ENCODE results near the gene SLC12A4. TPM values are rescaled to one million over a fixed set of nuclear protein-coding genes. Genes with fewer than 3 reads are reported as not detected.

SLC12A4 gene
- total RNA-seq, 4 donors from 2014 or later = 18.1 to 46.4 (median 25.4) TPM

GRCh38 chr16:67936880-67937605, 31.4 kb downstream of the SLC12A4 start:
- peak overlapping the region; percentile 71 to 86 (median 74) for H3K4me3 ChIP-seq
- H3K4me1 ChIP-seq = peaks cover 22 to 25% (median 23%) of the 10 kb centered on the region in 4 donors
- no peaks in the 10 kb centered on the region for H3K9me3 ChIP-seq
- in situ Hi-C loops (cut with MboI; ENCODE audit: low pct_ligation_motif_present in 1 of 4, low pct_unique_long_range_greater_than_20kb in 1 of 4, low sequenced_read_pairs in 3 of 4) (no loop called here), intact Hi-C loops (cut with DNase I; ENCODE audit: low total_unique reads) (no loop called here)
- no peaks in the 10 kb centered on the region for H3K27me3 ChIP-seq
- TF ChIP-seq POLR2AphosphoS5 (IDR thresholded peaks at IDR 0.05) (no peak), CTCF (IDR thresholded peaks at IDR 0.05) (no peak), POLR2A (IDR thresholded peaks at IDR 0.05) (no peak), EP300 (IDR thresholded peaks at IDR 0.05; ENCODE audit: low read depth) (no peak)
- peak overlapping the region; percentile 90 to 97 (median 96) for H3K27ac ChIP-seq
- no peaks in the 10 kb centered on the region for H3K36me3 ChIP-seq
- 0 to 50% methylated on average over 3 to 6 of the region's 6 CpGs for WGBS, 2 donors (ENCODE audit: low coverage in 1 of 2)
- peak; percentile 83 for DNase-seq

DNA sequence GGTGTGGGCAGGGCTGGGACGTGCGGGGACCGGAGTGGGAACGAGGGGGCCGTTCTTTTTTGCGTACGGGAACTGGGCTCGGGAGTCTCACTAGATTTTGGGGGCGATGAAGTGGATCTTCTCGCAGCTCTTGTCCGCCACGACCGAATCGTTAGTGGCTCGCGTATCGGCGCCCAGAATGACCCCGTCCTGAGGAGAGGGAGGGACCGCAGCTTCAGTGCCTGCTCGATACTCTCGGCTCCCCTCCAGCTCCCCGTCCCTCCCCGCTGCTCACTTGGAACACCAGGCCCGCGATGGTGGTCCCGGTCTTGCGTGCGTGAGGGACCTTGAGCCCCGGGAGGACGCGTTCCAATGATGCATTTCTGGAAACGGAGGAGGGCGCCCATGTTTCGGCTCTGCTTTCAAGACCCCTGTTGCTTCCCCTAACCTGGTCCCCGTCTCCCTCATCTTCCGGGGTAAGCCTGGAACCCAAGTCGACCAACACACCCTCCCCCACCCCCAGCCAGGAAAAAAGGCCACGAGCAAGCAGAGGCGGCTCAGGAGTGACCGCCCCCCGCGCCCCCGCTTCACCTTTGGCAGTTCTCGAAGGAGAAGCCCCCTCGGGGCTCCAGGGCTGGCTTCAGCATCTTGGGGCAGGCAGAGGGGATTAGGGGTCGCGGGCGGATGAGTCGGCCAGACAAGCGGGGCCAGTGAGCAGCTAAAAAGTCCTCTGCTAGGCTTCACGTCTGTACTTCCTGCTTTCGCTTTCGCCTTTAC, 32.1 kb downstream of the SLC12A4 start, which contains the start of gene PSMB10:
PSMB10 (minus strand) TSS at position 727 of the 756 bp plus-strand sequence; CDS start at position 626, 101 bp downstream.
- Histone ChIP-seq H3K4me1 (peaks cover 22 to 25% (median 23%) of the 10 kb centered on the region in 4 donors), H3K27me3 (no peaks in the 10 kb centered on the region), H3K4me3 (peak within 1 kb of the TSS; percentile 71 to 86 (median 74)), H3K9me3 (no peaks in the 10 kb centered on the region), H3K36me3 (no peaks in the 10 kb centered on the region), H3K27ac (peak within 1 kb of the TSS; percentile 90 to 97 (median 96))
- 0% methylated on average over 5 to 53 of the region's 54 CpGs for WGBS, 2 donors (ENCODE audit: low coverage in 1 of 2)
- intact Hi-C loops (cut with DNase I; ENCODE audit: low total_unique reads) (no loop called here), in situ Hi-C loops (cut with MboI; ENCODE audit: low pct_ligation_motif_present in 1 of 4, low pct_unique_long_range_greater_than_20kb in 1 of 4, low sequenced_read_pairs in 3 of 4) (no loop called here)
- TF ChIP-seq POLR2A (IDR thresholded peaks at IDR 0.05) = peak; percentile 85
- TF ChIP-seq CTCF (IDR thresholded peaks at IDR 0.05) = no peak
- TF ChIP-seq EP300 (IDR thresholded peaks at IDR 0.05; ENCODE audit: low read depth) = no peak
- TF ChIP-seq POLR2AphosphoS5 (IDR thresholded peaks at IDR 0.05) = peak; percentile 71 to 90 (median 90)
- no peak for DNase-seq

DNA sequence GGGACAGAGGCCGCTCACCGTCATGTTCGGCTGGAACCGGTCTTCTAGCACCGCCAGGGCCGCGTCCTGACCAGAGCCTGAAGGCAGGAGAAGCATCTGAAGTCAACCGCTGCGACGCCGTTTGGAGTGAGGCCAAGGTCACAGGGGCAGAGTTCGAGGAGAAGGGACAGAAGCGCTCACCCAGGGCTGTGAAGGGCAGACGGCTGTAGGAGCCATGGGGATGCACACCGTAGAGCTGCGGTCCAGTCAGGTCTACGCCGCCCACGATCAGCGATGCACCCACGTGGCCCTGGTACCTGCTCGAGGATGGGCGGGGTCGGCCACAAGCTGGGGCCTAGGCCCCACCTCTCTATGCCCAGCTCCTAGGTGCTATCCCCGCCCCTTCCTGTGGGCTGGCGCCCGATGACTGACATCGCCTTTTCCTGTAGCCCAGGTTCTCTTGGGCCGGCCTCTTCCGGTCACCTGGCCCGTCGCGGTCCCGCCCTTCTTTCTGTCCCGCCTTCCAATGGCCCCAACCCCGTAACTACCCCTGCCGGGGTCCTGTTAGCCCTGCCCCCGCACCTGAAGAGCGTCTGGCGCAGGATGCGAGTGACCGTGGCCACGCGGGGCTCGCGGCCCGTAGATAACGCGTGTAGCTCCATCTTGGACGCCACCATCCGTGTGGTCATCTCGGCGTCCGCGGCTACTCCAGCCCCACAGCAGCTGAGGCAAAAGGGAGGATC, 32.9 kb downstream of the SLC12A4 start:
- Histone ChIP-seq H3K27ac (peak overlapping the region; percentile 90 to 97 (median 96)), H3K4me1 (peaks cover 22 to 25% (median 23%) of the 10 kb centered on the region in 4 donors), H3K4me3 (peak overlapping the region; percentile 71 to 86 (median 74)), H3K9me3 (no peaks in the 10 kb centered on the region), H3K36me3 (no peaks in the 10 kb centered on the region), H3K27me3 (no peaks in the 10 kb centered on the region)
- intact Hi-C loops (cut with DNase I; ENCODE audit: low total_unique reads) = no loop called here
- WGBS, 2 donors (ENCODE audit: low coverage in 1 of 2) = 3% methylated on average over 53 of the region's 55 CpGs; no CpG with 5 or more reads in 1 of the 2 donors
- TF ChIP-seq POLR2A (IDR thresholded peaks at IDR 0.05) (peak; percentile 88), POLR2AphosphoS5 (IDR thresholded peaks at IDR 0.05) (peak; percentile 78 to 92 (median 88)), EP300 (IDR thresholded peaks at IDR 0.05; ENCODE audit: low read depth) (no peak), CTCF (IDR thresholded peaks at IDR 0.05) (no peak)
- peak; percentile 98 for DNase-seq
- in situ Hi-C loops (cut with MboI; ENCODE audit: low pct_ligation_motif_present in 1 of 4, low pct_unique_long_range_greater_than_20kb in 1 of 4, low sequenced_read_pairs in 3 of 4) = no loop called here

DNA sequence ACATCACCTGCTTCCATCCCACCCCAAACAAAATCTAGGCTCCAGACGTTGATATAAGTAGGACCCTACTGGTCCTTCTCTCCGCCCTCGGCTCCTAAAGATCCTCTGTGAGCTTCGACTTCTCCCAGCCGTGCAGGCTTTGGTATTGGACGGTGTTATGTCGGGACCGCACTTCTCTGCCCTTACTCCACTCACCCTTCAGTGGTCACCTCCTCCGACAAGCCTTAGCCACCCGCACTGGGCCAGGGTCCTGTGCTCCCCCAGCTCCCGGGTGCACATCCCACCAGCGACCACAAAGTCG, 33.4 kb downstream of the SLC12A4 start:
- 50% methylated on average over 13 of the region's 13 CpGs; no CpG with 5 or more reads in 1 of the 2 donors for WGBS, 2 donors (ENCODE audit: low coverage in 1 of 2)
- intact Hi-C loops (cut with DNase I; ENCODE audit: low total_unique reads) = no loop called here
- peak overlapping the region; percentile 71 to 86 (median 74) for H3K4me3 ChIP-seq
- H3K27me3 ChIP-seq = no peaks in the 10 kb centered on the region
- DNase-seq = no peak
- H3K4me1 ChIP-seq = peaks cover 18 to 23% (median 22%) of the 10 kb centered on the region in 4 donors
- H3K27ac ChIP-seq = peak overlapping the region; percentile 90 to 97 (median 96)
- in situ Hi-C loops (cut with MboI; ENCODE audit: low pct_ligation_motif_present in 1 of 4, low pct_unique_long_range_greater_than_20kb in 1 of 4, low sequenced_read_pairs in 3 of 4) = no loop called here
- TF ChIP-seq EP300 (IDR thresholded peaks at IDR 0.05; ENCODE audit: low read depth) (no peak), POLR2AphosphoS5 (IDR thresholded peaks at IDR 0.05) (no peak), CTCF (IDR thresholded peaks at IDR 0.05) (no peak), POLR2A (IDR thresholded peaks at IDR 0.05) (no peak)
- H3K9me3 ChIP-seq = no peaks in the 10 kb centered on the region
- H3K36me3 ChIP-seq = no peaks in the 10 kb centered on the region

Data from transverse colon (tissue), 4 donors.